WTC11 (cell line): ENCODE results near the gene F11R. TPM values are rescaled to one million over a fixed set of nuclear protein-coding genes. Genes with fewer than 3 reads are reported as not detected.

Source experiments
- ATAC-seq: fragments of 200-7000 bp; cut with Tn5 transposase; 2 replicates; pipeline ENCODE4 v1.10.0; 2021; ENCODE audit warnings: mild to moderate bottlenecking, moderate library complexity
- CTCF ChIA-PET: fragments of 300-600 bp; sonication (Branson Sonifier 250); formaldehyde crosslinking; loops from one replicate; lab custom pipeline; 2021; ENCODE audit warnings: antibody characterized with exemption; lab: Charles Lee
- POLR2A ChIA-PET: fragments of 350-600 bp; sonication (Branson Sonifier 250); formaldehyde crosslinking; loops from one replicate; lab custom pipeline; 2021; ENCODE audit warnings: antibody characterized with exemption; lab: Charles Lee
- DNase-seq: peaks from one replicate; pipeline ENCODE4 v3.0.0; 2021; ENCODE audit warnings: low spot score
- H3K27ac Mint-ChIP-seq: 2 replicates; pipeline ENCODE4 v1.8.0; 2021; ENCODE audit warnings: mixed read lengths
- H3K27me3 Mint-ChIP-seq: 2 replicates; pipeline ENCODE4 v1.8.0; 2021; ENCODE audit warnings: low read depth, mild to moderate bottlenecking, moderate library complexity, mixed read lengths
- H3K36me3 Mint-ChIP-seq: 2 replicates; pipeline ENCODE4 v1.8.0; 2021; ENCODE audit warnings: mixed read lengths
- H3K4me1 Mint-ChIP-seq: 2 replicates; pipeline ENCODE4 v1.8.0; 2022; ENCODE audit warnings: mixed read lengths
- H3K4me3 Mint-ChIP-seq: 2 replicates; pipeline ENCODE4 v1.8.0; 2021; ENCODE audit warnings: mild to moderate bottlenecking, moderate library complexity, mixed read lengths
- H3K9me3 Mint-ChIP-seq: 2 replicates; pipeline ENCODE4 v1.8.0; 2021; ENCODE audit warnings: mixed read lengths
- ATF1 ChIP-seq: sonication (generic); formaldehyde crosslinking; IDR thresholded peaks from 2 replicates; pipeline ENCODE4 v1.8.1; 2023; ENCODE audit warnings: mild to moderate bottlenecking, moderate library complexity, missing genetic modification reagents
- ATF6 ChIP-seq: sonication (generic); formaldehyde crosslinking; IDR thresholded peaks from 2 replicates; pipeline ENCODE4 v1.8.1; 2023; ENCODE audit warnings: mild to moderate bottlenecking, missing genetic modification reagents
- CREB1 ChIP-seq: sonication (generic); formaldehyde crosslinking; IDR thresholded peaks from 2 replicates; pipeline ENCODE4 v1.8.0; 2023; ENCODE audit warnings: mild to moderate bottlenecking, missing genetic modification reagents
- CREM ChIP-seq: sonication (generic); formaldehyde crosslinking; IDR thresholded peaks from 2 replicates; pipeline ENCODE4 v1.8.1; 2022; ENCODE audit warnings: mild to moderate bottlenecking, missing genetic modification reagents, moderate library complexity
- CTCF ChIP-seq: fragments of 200-600 bp; IDR thresholded peaks from 2 replicates; pipeline ENCODE4 v1.8.0; 2022; ENCODE audit warnings: antibody characterized with exemption
- ETV6 ChIP-seq: sonication (generic); formaldehyde crosslinking; IDR thresholded peaks from 2 replicates; pipeline ENCODE4 v1.8.1; 2022; ENCODE audit warnings: mild to moderate bottlenecking, missing genetic modification reagents
- FOXJ3 ChIP-seq: sonication (generic); formaldehyde crosslinking; IDR thresholded peaks from 2 replicates; pipeline ENCODE4 v1.9.0; 2021; ENCODE audit warnings: missing genetic modification reagents, mild to moderate bottlenecking, borderline replicate concordance
- FOXP1 ChIP-seq: sonication (generic); formaldehyde crosslinking; IDR thresholded peaks from 2 replicates; pipeline ENCODE4 v1.8.0; 2022; ENCODE audit warnings: missing genetic modification reagents, mild to moderate bottlenecking, moderate library complexity, borderline replicate concordance
- GABPB1 ChIP-seq: sonication (generic); formaldehyde crosslinking; IDR thresholded peaks from 2 replicates; pipeline ENCODE4 v1.8.1; 2023; ENCODE audit warnings: mild to moderate bottlenecking, missing genetic modification reagents
- IRF2 ChIP-seq: sonication (generic); formaldehyde crosslinking; IDR thresholded peaks from 2 replicates; pipeline ENCODE4 v1.8.0; 2022; ENCODE audit warnings: low read depth, missing genetic modification reagents, borderline replicate concordance
- KAT7 ChIP-seq: sonication (generic); formaldehyde crosslinking; IDR thresholded peaks from 2 replicates; pipeline ENCODE4 v1.8.1; 2023; ENCODE audit warnings: missing genetic modification reagents, mild to moderate bottlenecking, borderline replicate concordance
- MAX ChIP-seq: sonication (generic); formaldehyde crosslinking; IDR thresholded peaks from 2 replicates; pipeline ENCODE4 v1.8.0; 2022; ENCODE audit warnings: mild to moderate bottlenecking, missing genetic modification reagents
- MYBL2 ChIP-seq: sonication (generic); formaldehyde crosslinking; IDR thresholded peaks from 2 replicates; pipeline ENCODE4 v1.8.1; 2023; ENCODE audit warnings: mild to moderate bottlenecking, moderate library complexity, missing genetic modification reagents
- SOX15 ChIP-seq: fragments of 250-450 bp; sonication (Bioruptor Pico); IDR thresholded peaks from 2 replicates; pipeline ENCODE4 v1.9.0; 2021; ENCODE audit warnings: mild to moderate bottlenecking
- SP1 ChIP-seq: sonication (generic); formaldehyde crosslinking; conservative IDR thresholded peaks from 2 replicates; pipeline ENCODE4 v1.8.1; 2022; ENCODE audit warnings: missing genetic modification reagents
- TEAD4 ChIP-seq: sonication (generic); formaldehyde crosslinking; IDR thresholded peaks from 2 replicates; pipeline ENCODE4 v1.8.0; 2022; ENCODE audit warnings: mild to moderate bottlenecking, missing genetic modification reagents
- TP53 ChIP-seq: sonication (generic); formaldehyde crosslinking; IDR thresholded peaks from 2 replicates; pipeline ENCODE4 v1.8.1; 2023; ENCODE audit warnings: mild to moderate bottlenecking, missing genetic modification reagents
- ZNF219 ChIP-seq: sonication (generic); formaldehyde crosslinking; IDR thresholded peaks from 2 replicates; pipeline ENCODE4 v1.8.0; 2023; ENCODE audit warnings: missing genetic modification reagents, mild to moderate bottlenecking, borderline replicate concordance
- ZNF423 ChIP-seq: fragments of 250-450 bp; sonication (Bioruptor Pico); IDR thresholded peaks from 2 replicates; pipeline ENCODE4 v2.1.2; 2022; ENCODE audit warnings: mild to moderate bottlenecking, moderate library complexity
- ZNF532 ChIP-seq: fragments of 250-450 bp; sonication (Bioruptor Pico); IDR thresholded peaks from 2 replicates; pipeline ENCODE4 v1.9.0; 2021; ENCODE audit warnings: mild to moderate bottlenecking, borderline replicate concordance
- total RNA-seq: library from RNA; stranded (reverse); gene quantifications from 3 replicates; pipeline ENCODE4 v1.2.3, GENCODE V29; 2021

The F11R gene
- total RNA-seq, 1 experiment from 2014 or later: 202 TPM

- no peak for TF ChIP-seq IRF2 (CRISPR knock-in tag)
- no peak for TF ChIP-seq MYBL2 (CRISPR knock-in tag)
- TF ChIP-seq ETV6 (CRISPR knock-in tag): no peak
- TF ChIP-seq ZNF423: no peak
- TF ChIP-seq FOXJ3 (CRISPR knock-in tag): no peak
These were observed 38.3 kb upstream of the F11R start (continued) for GRCh38 chr1:161059293-161059692.

- Mint-ChIP-seq H3K27ac (no peak overlapping the region), H3K4me3 (no peak overlapping the region), H3K36me3 (no peaks in the 10 kb centered on the region), H3K27me3 (peaks cover 10% of the 10 kb centered on the region), H3K4me1 (no peaks in the 10 kb centered on the region), H3K9me3 (no peaks in the 10 kb centered on the region)
- ChIA-PET CTCF (interaction anchor here (0.6 to 1.7 kb wide), 10 partner anchors 10 to 111 kb away, joined by 3 to 15 read pairs (median 4); partner anchors contain the start of genes PPOX, TSTD1 and USF1), POLR2A (no interaction called here)
- ATAC-seq (no peak), DNase-seq (no peak)
- TF ChIP-seq ATF6 (CRISPR knock-in tag) (no peak), CTCF (0 out of 2 replicates have a peak, but pooled peaks have one; percentile 17)
These were observed 33.9 kb upstream of the F11R start for GRCh38 chr1:161054805-161055204.

- DNase-seq (no peak), ATAC-seq (peak; percentile 37; the same call in 1 of the 2 replicates)
- Mint-ChIP-seq H3K9me3 (no peaks in the 10 kb centered on the region), H3K4me3 (no peak overlapping the region), H3K4me1 (no peaks in the 10 kb centered on the region), H3K27me3 (peaks cover 16% of the 10 kb centered on the region), H3K36me3 (no peaks in the 10 kb centered on the region), H3K27ac (no peak overlapping the region)
- ChIA-PET CTCF (interaction anchor here (1.0 to 1.7 kb wide), 9 partner anchors 9 to 111 kb away, joined by 3 to 15 read pairs (median 4); partner anchors contain the start of genes PPOX, TSTD1 and USF1), POLR2A (no interaction called here)
- TF ChIP-seq FOXP1 (no peak), TP53 (no peak), KAT7 (CRISPR knock-in tag) (no peak), ATF1 (no peak), GABPB1 (CRISPR knock-in tag) (no peak), SP1 (CRISPR knock-in tag) (no peak), ZNF219 (CRISPR knock-in tag) (no peak), CREB1 (no peak), ATF6 (CRISPR knock-in tag) (no peak), CREM (CRISPR knock-in tag) (no peak)
These were observed 33.3 kb upstream of the F11R start for GRCh38 chr1:161054232-161054631.

- Mint-ChIP-seq H3K4me3 (no peak overlapping the region), H3K4me1 (no peaks in the 10 kb centered on the region), H3K36me3 (peaks cover 6% of the 10 kb centered on the region), H3K9me3 (peaks cover 10% of the 10 kb centered on the region), H3K27ac (no peak overlapping the region), H3K27me3 (peaks cover 29% of the 10 kb centered on the region)
- ATAC-seq (no peak), DNase-seq (no peak)
- ChIA-PET POLR2A (no interaction called here), CTCF (interaction anchor here (0.7 to 0.9 kb wide), 2 partner anchors 19 to 99 kb away, joined by 3 read pairs; partner anchors contain the start of gene ITLN2)
- TF ChIP-seq MYBL2 (CRISPR knock-in tag) (no peak), MAX (CRISPR knock-in tag) (no peak), ZNF532 (CRISPR knock-in tag) (no peak), TEAD4 (CRISPR knock-in tag) (no peak), TP53 (no peak), SOX15 (CRISPR knock-in tag) (no peak), ATF1 (no peak)
These were observed 31.9 kb upstream of the F11R start for GRCh38 chr1:161052899-161053298.
